ENCODE data around the gene C19orf47. TPM values are rescaled to one million over a fixed set of nuclear protein-coding genes. Genes with fewer than 3 reads are reported as not detected.

The C19orf47 gene
- total RNA-seq, 4 donors from 2014 or later, result 178 to 287 (median 219) TPM

- ATAC-seq (no peak), DNase-seq (no peak)
- Histone ChIP-seq H3K27me3 (no peaks in the 10 kb centered on the region), H3K4me1 (peaks cover 8 to 10% of the 10 kb centered on the region in 2 donors), H3K27ac (peak overlapping the region in 2 of 4 donors; percentile 35 to 45), H3K4me3 (no peak overlapping the region), H3K9me3 (no peaks in the 10 kb centered on the region), H3K36me3 (peaks cover 0 to 26% of the 10 kb centered on the region in 2 donors)
- TF ChIP-seq POLR2A (IDR thresholded peaks at IDR 0.05), result no peak
- TF ChIP-seq, protein P1, sequence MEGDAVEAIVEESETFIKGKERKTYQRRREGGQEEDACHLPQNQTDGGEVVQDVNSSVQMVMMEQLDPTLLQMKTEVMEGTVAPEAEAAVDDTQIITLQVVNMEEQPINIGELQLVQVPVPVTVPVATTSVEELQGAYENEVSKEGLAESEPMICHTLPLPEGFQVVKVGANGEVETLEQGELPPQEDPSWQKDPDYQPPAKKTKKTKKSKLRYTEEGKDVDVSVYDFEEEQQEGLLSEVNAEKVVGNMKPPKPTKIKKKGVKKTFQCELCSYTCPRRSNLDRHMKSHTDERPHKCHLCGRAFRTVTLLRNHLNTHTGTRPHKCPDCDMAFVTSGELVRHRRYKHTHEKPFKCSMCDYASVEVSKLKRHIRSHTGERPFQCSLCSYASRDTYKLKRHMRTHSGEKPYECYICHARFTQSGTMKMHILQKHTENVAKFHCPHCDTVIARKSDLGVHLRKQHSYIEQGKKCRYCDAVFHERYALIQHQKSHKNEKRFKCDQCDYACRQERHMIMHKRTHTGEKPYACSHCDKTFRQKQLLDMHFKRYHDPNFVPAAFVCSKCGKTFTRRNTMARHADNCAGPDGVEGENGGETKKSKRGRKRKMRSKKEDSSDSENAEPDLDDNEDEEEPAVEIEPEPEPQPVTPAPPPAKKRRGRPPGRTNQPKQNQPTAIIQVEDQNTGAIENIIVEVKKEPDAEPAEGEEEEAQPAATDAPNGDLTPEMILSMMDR (IDR thresholded peaks at IDR 0.05 in 4 of 5, conservative IDR thresholded peaks at IDR 0.05 in 1 of 5), result no peak
- intact Hi-C loops (cut with DNase I; ENCODE audit: low total_unique reads) (no loop called here), in situ Hi-C loops (cut with MboI; ENCODE audit: low sequenced_read_pairs in 4 of 4) (no loop called here)
Observed at GRCh38 chr19:40366697-40367561, 18.7 kb upstream of the C19orf47 start.

- peak in 1 of 2 donors; percentile 30 for DNase-seq
- Histone ChIP-seq H3K4me3 (peak overlapping the region in 2 of 4 donors; percentile 21 to 29), H3K36me3 (peaks cover 0 to 15% of the 10 kb centered on the region in 2 donors), H3K27me3 (no peaks in the 10 kb centered on the region), H3K27ac (no peak overlapping the region), H3K4me1 (peaks cover 8 to 10% of the 10 kb centered on the region in 2 donors), H3K9me3 (no peaks in the 10 kb centered on the region)
- in situ Hi-C loops (cut with MboI; ENCODE audit: low sequenced_read_pairs in 4 of 4), result no loop called here
- intact Hi-C loops (cut with DNase I; ENCODE audit: low total_unique reads), result no loop called here
- ATAC-seq, result peak in 1 of 2 donors; percentile 20
- TF ChIP-seq POLR2A (IDR thresholded peaks at IDR 0.05), result no peak
- TF ChIP-seq, protein P1 (IDR thresholded peaks at IDR 0.05 in 4 of 5, conservative IDR thresholded peaks at IDR 0.05 in 1 of 5), result no peak
Observed at GRCh38 chr19:40365613-40366401, 17.6 kb upstream of the C19orf47 start.

- TF ChIP-seq POLR2A (IDR thresholded peaks at IDR 0.05), result no peak
- TF ChIP-seq, protein P1 (IDR thresholded peaks at IDR 0.05 in 4 of 5, conservative IDR thresholded peaks at IDR 0.05 in 1 of 5), result no peak
Observed at GRCh38 chr19:40365010-40365409, 16.8 kb upstream of the C19orf47 start.

DNA sequence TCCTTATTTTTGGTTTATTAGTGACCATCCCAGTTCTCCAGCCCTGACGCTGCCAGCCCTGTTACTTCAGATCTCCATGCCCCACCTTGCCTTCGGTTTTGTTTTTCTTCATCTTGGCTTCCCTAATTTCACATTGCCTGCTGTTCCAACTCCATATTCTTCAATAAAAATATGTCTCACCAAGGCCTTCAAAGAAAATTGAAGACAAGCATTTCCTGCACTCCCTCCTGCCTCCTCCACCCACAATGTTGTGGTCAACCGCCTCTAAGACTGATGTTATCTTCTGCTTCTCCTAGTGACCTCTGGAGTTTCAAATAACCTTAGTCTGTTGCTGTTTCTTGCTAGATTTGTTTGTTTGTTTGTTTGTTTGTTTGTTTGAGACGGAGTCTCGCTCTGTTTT is 14.9 kb upstream of the C19orf47 start:
- ATAC-seq, result no peak
- Histone ChIP-seq H3K27me3 (no peaks in the 10 kb centered on the region), H3K9me3 (no peaks in the 10 kb centered on the region), H3K36me3 (peaks cover 0 to 13% of the 10 kb centered on the region in 2 donors), H3K4me1 (peaks cover 7 to 8% of the 10 kb centered on the region in 2 donors), H3K27ac (no peak overlapping the region), H3K4me3 (no peak overlapping the region)
- intact Hi-C loops (cut with DNase I; ENCODE audit: low total_unique reads), result no loop called here
- TF ChIP-seq, protein P1 (IDR thresholded peaks at IDR 0.05 in 4 of 5, conservative IDR thresholded peaks at IDR 0.05 in 1 of 5), result no peak
- TF ChIP-seq POLR2A (IDR thresholded peaks at IDR 0.05), result no peak
- in situ Hi-C loops (cut with MboI; ENCODE audit: low sequenced_read_pairs in 4 of 4), result no loop called here
- DNase-seq, result no peak

More at GRCh38 chr19:40365010-40365409, 16.8 kb upstream of the C19orf47 start:
- no peaks in the 10 kb centered on the region for H3K9me3 ChIP-seq
- no peak overlapping the region for H3K27ac ChIP-seq
- no peak for DNase-seq
- peaks cover 0 to 7% of the 10 kb centered on the region in 2 donors for H3K36me3 ChIP-seq
- in situ Hi-C loops (cut with MboI; ENCODE audit: low sequenced_read_pairs in 4 of 4), result no loop called here
- H3K4me3 ChIP-seq, result no peak overlapping the region
- intact Hi-C loops (cut with DNase I; ENCODE audit: low total_unique reads), result no loop called here
- H3K4me1 ChIP-seq, result peaks cover 8 to 10% of the 10 kb centered on the region in 2 donors
- no peak for ATAC-seq
- H3K27me3 ChIP-seq, result no peaks in the 10 kb centered on the region
